HUES6 (cell line): Measurements from ENCODE around the gene ATP13A2.

ENCODE experiments used
- H3K27ac ChIP-seq: 2 replicates; pipeline ENCODE4 v1.7.0; 2013; ENCODE audit warnings: low read depth, mild to moderate bottlenecking, low read length, inconsistent platforms
- H3K27me3 ChIP-seq: 2 replicates; pipeline ENCODE4 v1.6.1; 2013; ENCODE audit warnings: low read length; ENCODE audit not compliant: control insufficient read depth, insufficient read depth
- H3K36me3 ChIP-seq: 2 replicates; pipeline ENCODE4 v1.6.1; 2013; ENCODE audit warnings: low read length; ENCODE audit not compliant: control insufficient read depth, insufficient read depth
- H3K4me1 ChIP-seq: 2 replicates; pipeline ENCODE4 v1.6.1; 2013; ENCODE audit warnings: low read length; ENCODE audit not compliant: control insufficient read depth, insufficient read depth
- H3K4me3 ChIP-seq: 2 replicates; pipeline ENCODE4 v1.5.1; 2013; ENCODE audit warnings: low read depth, low read length
- H3K9ac ChIP-seq: one replicate; pipeline ENCODE4 v1.6.1; 2013; ENCODE audit warnings: mild to moderate bottlenecking, low read length
- H3K9me3 ChIP-seq: 2 replicates; pipeline ENCODE4 v1.6.1; 2013; ENCODE audit warnings: low read depth, low read length; ENCODE audit not compliant: control insufficient read depth, insufficient read depth

The ATP13A2 gene

DNA sequence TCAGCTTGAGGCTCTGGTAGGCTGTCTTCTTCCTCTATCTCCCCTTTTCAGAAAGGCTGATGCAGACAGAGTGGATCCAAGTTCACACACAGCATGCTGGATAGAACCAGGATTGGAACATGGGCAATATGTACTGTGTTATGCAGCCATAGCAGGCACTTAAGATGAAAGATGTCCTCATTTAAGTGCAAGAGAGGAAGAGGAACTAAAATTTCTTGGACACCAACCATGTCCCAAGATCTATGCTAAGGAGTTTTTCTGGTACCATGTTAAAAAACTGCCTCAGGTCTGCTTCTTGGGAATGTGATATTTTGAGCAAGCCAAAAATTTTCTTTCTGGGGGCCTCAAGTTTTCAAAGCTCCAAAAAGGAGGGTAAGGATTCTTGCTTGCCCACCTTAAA is 40.9 kb upstream of the ATP13A2 start:
- H3K9me3 ChIP-seq, result no peaks in the 10 kb centered on the region
- peaks cover 21% of the 10 kb centered on the region for H3K36me3 ChIP-seq
- H3K27me3 ChIP-seq, result no peaks in the 10 kb centered on the region
- H3K4me1 ChIP-seq, result peaks cover 7% of the 10 kb centered on the region; the same call in 1 of the 2 replicates
- H3K27ac ChIP-seq, result no peak overlapping the region
- peak overlapping the region; percentile 86 for H3K4me3 ChIP-seq
- no peak overlapping the region for H3K9ac ChIP-seq

DNA sequence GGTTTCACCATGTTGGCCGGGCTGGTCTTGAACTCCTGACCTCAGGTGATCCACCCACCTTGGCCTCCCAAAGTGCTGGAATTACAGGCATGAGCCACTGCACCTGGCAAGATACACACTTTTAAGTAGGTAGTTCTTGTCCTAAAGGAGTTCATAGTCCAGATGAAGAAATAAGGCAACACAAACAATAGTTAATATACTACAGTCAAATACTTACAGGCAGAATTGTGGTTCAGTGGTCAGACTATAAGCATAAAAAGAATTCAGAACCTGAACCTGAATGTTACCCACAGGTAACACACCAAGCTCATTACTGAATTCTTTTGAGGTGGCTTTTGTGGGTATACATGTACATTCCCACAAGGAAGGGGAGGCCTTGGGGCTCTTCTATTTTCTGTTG is 40.3 kb upstream of the ATP13A2 start:
- peaks cover 21% of the 10 kb centered on the region for H3K36me3 ChIP-seq
- H3K27ac ChIP-seq, result no peak overlapping the region
- no peaks in the 10 kb centered on the region for H3K9me3 ChIP-seq
- H3K4me3 ChIP-seq, result no peak overlapping the region
- no peak overlapping the region for H3K9ac ChIP-seq
- no peaks in the 10 kb centered on the region for H3K27me3 ChIP-seq
- H3K4me1 ChIP-seq, result peaks cover 7% of the 10 kb centered on the region; the same call in 1 of the 2 replicates

DNA sequence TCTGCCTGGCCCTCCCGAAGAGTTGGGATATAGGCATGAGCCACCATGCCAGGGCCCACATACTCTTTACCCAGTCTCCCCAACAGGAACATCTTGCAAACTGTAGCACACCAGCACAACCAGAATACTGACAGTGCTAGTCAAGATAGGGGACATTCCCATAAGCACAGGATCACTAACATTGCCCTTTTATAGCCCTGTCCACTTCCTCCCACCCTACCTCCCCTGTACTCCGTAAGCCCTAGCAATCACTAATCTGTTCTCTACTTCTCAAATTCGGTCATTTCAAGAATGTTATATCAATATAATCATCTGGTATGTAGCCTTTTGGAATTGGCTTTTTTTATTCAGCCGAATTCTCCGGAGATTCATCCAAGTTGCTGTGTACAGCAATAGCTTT is 36.2 kb upstream of the ATP13A2 start:
- H3K36me3 ChIP-seq, result peaks cover 42% of the 10 kb centered on the region

DNA sequence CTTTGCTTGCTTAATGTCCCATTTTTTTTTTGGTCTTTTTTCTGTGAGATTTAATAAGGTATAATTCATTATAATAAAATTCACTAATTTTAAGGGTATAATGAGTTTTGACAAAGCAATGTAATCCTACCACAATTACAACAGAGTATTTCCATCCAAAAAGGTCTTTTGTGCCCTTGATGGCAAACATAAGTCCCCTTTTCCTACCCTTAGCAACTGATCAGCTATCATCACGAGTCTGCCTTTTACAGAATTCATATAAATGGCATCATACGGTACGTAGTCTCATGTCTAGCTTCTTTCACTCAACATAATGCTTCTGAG is 34.6 kb upstream of the ATP13A2 start:
- Histone ChIP-seq H3K9ac (no peak overlapping the region), H3K27me3 (no peaks in the 10 kb centered on the region), H3K27ac (no peak overlapping the region), H3K9me3 (no peaks in the 10 kb centered on the region), H3K4me3 (no peak overlapping the region), H3K36me3 (peaks cover 51% of the 10 kb centered on the region), H3K4me1 (peaks cover 3% of the 10 kb centered on the region; the same call in 1 of the 2 replicates)

More for the DNA sequence above, 36.2 kb upstream of the ATP13A2 start:
- H3K9ac ChIP-seq, result no peak overlapping the region
- no peak overlapping the region for H3K27ac ChIP-seq
- no peaks in the 10 kb centered on the region for H3K9me3 ChIP-seq
- peaks cover 7% of the 10 kb centered on the region; the same call in 1 of the 2 replicates for H3K4me1 ChIP-seq
- H3K4me3 ChIP-seq, result no peak overlapping the region
- H3K27me3 ChIP-seq, result no peaks in the 10 kb centered on the region

DNA sequence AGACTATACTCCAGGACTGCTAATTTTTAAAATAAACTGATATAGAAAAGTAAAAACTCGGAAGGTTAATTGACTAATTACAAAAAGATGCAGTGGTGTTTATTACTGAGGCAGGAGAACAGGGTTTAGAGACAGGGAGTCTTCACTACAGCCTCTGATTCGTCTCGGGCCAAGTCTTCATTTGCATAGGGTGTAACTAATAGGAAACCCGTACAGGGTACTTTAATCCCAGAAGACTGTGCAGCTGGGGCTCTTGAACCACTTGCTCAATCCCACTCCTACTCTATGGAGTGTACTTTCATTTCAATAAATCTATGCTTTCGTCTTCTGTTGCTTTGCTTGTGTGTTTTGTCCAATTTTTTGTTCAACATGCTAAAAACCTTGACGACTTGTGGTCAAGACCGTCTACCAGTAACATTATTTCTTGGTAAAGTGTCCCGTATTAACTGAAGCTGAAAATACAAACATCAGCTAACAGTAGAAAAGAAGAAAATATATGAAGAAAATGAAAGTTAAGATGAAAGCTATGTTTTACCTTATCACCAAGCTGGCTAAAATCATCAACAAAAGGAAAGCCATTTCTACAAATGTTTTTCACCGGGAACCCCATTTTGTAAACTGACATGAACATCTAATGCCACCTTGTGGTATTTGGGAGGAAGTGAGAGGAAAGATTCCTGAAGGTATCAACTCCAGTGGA is 34.1 kb upstream of the ATP13A2 start:
- Histone ChIP-seq H3K9me3 (no peaks in the 10 kb centered on the region), H3K27ac (no peak overlapping the region), H3K27me3 (no peaks in the 10 kb centered on the region), H3K9ac (no peak overlapping the region), H3K4me3 (no peak overlapping the region), H3K36me3 (peaks cover 50% of the 10 kb centered on the region), H3K4me1 (peaks cover 3% of the 10 kb centered on the region; the same call in 1 of the 2 replicates)

DNA sequence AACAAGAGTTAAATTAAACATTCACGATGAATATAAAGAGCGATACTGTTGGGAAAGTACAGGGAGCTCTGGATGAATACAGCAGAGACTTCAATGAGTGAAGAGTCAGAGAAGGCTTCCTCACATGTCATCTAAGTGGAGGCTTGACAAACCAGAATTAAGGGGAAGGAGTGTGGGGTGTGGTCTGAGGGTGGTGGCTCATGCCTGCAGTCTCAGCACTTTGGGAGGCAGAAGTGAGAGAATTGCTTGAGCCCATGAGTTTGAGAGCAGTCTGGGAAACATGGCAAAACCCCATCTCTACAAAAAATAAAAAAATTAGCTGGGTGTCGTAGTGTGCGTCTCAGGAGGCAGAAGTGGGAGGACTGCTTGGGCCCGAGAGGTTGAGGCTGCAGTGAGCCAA is 33.4 kb upstream of the ATP13A2 start:
- H3K4me3 ChIP-seq, result no peak overlapping the region
- no peak overlapping the region for H3K27ac ChIP-seq
- no peaks in the 10 kb centered on the region for H3K9me3 ChIP-seq
- peaks cover 50% of the 10 kb centered on the region for H3K36me3 ChIP-seq
- no peaks in the 10 kb centered on the region for H3K27me3 ChIP-seq
- peaks cover 3% of the 10 kb centered on the region; the same call in 1 of the 2 replicates for H3K4me1 ChIP-seq
- no peak overlapping the region for H3K9ac ChIP-seq

DNA sequence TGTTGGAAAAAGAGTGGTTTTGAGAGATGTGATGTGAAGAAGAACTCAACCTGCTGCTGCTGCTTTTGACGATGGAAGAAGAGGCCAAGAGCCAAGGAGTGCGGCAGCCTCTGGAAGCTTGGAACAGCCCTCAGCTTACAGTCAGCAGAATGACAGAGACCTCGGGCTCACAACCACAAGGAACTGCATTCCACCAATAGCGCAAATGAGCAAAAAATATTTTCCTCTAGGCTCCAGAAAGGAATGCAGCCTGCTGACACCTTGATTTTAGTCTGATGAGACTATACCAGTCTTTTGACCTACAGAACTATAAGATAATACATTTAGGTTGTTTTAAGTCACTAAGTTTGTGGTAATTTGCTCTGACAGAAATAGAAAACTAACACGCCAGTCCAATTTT is 31.9 kb upstream of the ATP13A2 start:
- no peak overlapping the region for H3K27ac ChIP-seq
- no peaks in the 10 kb centered on the region for H3K9me3 ChIP-seq
- H3K36me3 ChIP-seq, result peaks cover 55% of the 10 kb centered on the region
- no peaks in the 10 kb centered on the region for H3K27me3 ChIP-seq
- peaks cover 3% of the 10 kb centered on the region; the same call in 1 of the 2 replicates for H3K4me1 ChIP-seq
- no peak overlapping the region for H3K4me3 ChIP-seq
- no peak overlapping the region for H3K9ac ChIP-seq

DNA sequence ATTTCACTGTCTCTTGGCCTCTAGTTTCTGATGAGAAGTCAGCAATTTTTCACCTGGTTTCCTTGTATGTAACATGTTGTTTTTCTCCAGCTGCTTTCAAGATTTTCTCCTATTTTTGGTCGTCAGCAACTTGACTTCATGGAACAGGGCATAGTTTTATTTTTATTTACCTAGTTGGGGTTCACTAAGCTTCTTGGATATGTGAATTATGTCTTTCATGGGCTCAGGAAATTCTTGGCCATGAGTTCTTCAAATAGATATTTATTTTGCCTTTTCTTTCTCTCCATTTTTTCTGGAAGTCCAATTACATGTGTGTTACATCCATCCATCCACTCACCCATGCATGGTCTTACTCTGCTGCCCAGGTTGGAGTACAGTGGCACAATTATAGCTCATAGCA is 28.4 kb upstream of the ATP13A2 start:
- Histone ChIP-seq H3K4me3 (no peak overlapping the region), H3K27me3 (no peaks in the 10 kb centered on the region), H3K9me3 (no peaks in the 10 kb centered on the region), H3K9ac (no peak overlapping the region), H3K36me3 (peaks cover 63% of the 10 kb centered on the region), H3K4me1 (no peaks in the 10 kb centered on the region), H3K27ac (no peak overlapping the region)

DNA sequence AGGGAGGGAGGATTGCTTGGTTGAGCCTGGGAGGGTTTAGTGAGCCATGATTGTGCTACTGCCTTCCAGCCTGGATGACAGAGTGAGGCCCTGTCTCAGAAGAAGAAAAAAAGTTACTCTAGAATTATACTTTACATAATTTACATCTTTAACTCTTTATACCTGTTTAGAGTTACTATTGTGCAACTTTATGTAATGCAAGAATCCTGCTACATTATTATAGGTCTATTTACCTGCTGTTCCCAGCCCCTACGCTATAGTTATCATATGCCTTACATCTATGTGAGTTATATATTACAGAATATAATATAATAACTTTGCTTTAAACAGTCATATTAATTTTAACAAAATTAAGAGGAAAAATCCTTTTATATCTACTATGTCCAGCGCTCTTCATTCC is 27.8 kb upstream of the ATP13A2 start:
- no peaks in the 10 kb centered on the region for H3K4me1 ChIP-seq
- H3K27me3 ChIP-seq, result no peaks in the 10 kb centered on the region
- peaks cover 56% of the 10 kb centered on the region for H3K36me3 ChIP-seq
- no peak overlapping the region for H3K27ac ChIP-seq
- H3K4me3 ChIP-seq, result no peak overlapping the region
- no peak overlapping the region for H3K9ac ChIP-seq
- no peaks in the 10 kb centered on the region for H3K9me3 ChIP-seq

DNA sequence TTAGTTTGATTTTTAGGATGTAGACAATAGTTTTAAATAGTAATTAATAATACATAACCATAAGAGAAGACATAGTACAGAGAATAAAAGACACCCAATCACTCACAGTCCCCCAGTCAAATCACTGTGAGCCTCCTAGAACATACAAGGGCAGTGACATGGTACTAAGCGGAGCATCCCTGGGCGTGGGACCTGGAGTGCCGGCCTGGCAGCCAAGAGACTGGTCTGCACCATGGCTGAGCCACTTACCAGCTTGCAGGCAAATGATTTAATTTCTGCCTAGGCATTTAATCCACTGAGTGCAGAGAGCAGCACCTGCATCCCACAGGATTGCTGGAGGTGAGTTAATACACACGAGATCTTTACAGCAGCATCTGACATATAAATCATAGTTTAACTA is 21.8 kb upstream of the ATP13A2 start:
- no peaks in the 10 kb centered on the region for H3K4me1 ChIP-seq

DNA sequence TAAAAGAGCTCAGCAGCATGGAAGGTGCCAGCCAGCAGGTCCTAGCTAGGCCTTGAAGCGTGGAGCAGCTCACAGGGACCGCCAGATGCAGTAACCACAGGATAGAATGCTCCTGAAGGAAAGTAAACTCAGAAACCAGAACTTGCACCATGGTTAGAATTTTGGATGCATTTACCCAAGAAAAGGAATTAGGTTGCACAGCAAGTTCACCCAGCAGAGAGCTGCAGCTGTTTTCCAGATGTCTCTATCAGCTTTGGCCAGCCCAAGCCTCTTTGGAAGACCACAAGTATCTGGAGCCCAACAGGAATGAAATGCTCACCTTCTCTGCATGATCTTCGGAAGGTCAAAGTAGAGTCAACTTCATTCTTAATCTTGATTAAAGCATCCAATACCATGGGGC is 21.0 kb upstream of the ATP13A2 start:
- Histone ChIP-seq H3K9ac (no peak overlapping the region), H3K27ac (no peak overlapping the region), H3K27me3 (no peaks in the 10 kb centered on the region), H3K36me3 (peaks cover 59% of the 10 kb centered on the region), H3K4me3 (no peak overlapping the region), H3K4me1 (no peaks in the 10 kb centered on the region), H3K9me3 (no peaks in the 10 kb centered on the region)

More for the DNA sequence above, 21.8 kb upstream of the ATP13A2 start:
- Histone ChIP-seq H3K9me3 (no peaks in the 10 kb centered on the region), H3K27me3 (no peaks in the 10 kb centered on the region), H3K4me3 (no peak overlapping the region), H3K36me3 (peaks cover 56% of the 10 kb centered on the region), H3K9ac (no peak overlapping the region), H3K27ac (no peak overlapping the region)
